H9 (cell line): ENCODE results near the gene LMCD1. TPM values are rescaled to one million over a fixed set of nuclear protein-coding genes. Genes with fewer than 3 reads are reported as not detected.

Source experiments
- DNase-seq: peaks from one replicate; pipeline ENCODE4 v3.0.0-alpha.2; 2017
- H2AFZ ChIP-seq: one replicate; pipeline ENCODE4 v1.6.1; 2013; ENCODE audit warnings: mild to moderate bottlenecking, low read length, control low read depth, moderate library complexity
- H2AK5ac ChIP-seq: 2 replicates; pipeline ENCODE4 v1.6.1; 2013; ENCODE audit warnings: low read length, control low read depth, mixed read lengths; ENCODE audit not compliant: insufficient read length
- H2BK120ac ChIP-seq: one replicate; pipeline ENCODE4 v1.6.1; 2013; ENCODE audit warnings: low read depth, mild to moderate bottlenecking, low read length, control low read depth, inconsistent platforms; ENCODE audit not compliant: poor library complexity, severe bottlenecking
- H2BK12ac ChIP-seq: 2 replicates; pipeline ENCODE4 v1.6.1; 2013; ENCODE audit warnings: low read length, control low read depth, mixed read lengths, low read depth; ENCODE audit not compliant: insufficient read length
- H2BK15ac ChIP-seq: 2 replicates; pipeline ENCODE4 v1.6.1; 2013; ENCODE audit warnings: low read depth, low read length, control low read depth
- H2BK20ac ChIP-seq: one replicate; pipeline ENCODE4 v1.6.1; 2013; ENCODE audit warnings: low read depth, mild to moderate bottlenecking, low read length, control low read depth, inconsistent platforms; ENCODE audit not compliant: poor library complexity, severe bottlenecking
- H2BK5ac ChIP-seq: 2 replicates; pipeline ENCODE4 v1.6.1; 2013; ENCODE audit warnings: low read length, control low read depth, mixed read lengths; ENCODE audit not compliant: insufficient read length
- H3K14ac ChIP-seq: 2 replicates; pipeline ENCODE4 v1.6.1; 2013; ENCODE audit warnings: low read length, control low read depth; ENCODE audit not compliant: insufficient read depth
- H3K18ac ChIP-seq: 2 replicates; pipeline ENCODE4 v1.6.1; 2013; ENCODE audit warnings: low read depth, mild to moderate bottlenecking, mixed read lengths, low read length, control low read depth; ENCODE audit not compliant: insufficient read length
- H3K23ac ChIP-seq: 2 replicates; pipeline ENCODE4 v1.6.1; 2013; ENCODE audit warnings: low read length, control low read depth, mixed read lengths, low read depth; ENCODE audit not compliant: insufficient read length
- H3K23me2 ChIP-seq: 2 replicates; pipeline ENCODE4 v1.6.1; 2013; ENCODE audit warnings: low read depth, mild to moderate bottlenecking, mixed read lengths, low read length, control low read depth; ENCODE audit not compliant: insufficient read length, poor library complexity, severe bottlenecking
- H3K27ac ChIP-seq: 2 replicates; pipeline ENCODE4 v1.5.1; 2013; ENCODE audit warnings: low read length, control low read depth, mixed read lengths, low read depth; ENCODE audit not compliant: insufficient read length
- H3K27me3 ChIP-seq: 2 replicates; pipeline ENCODE4 v1.6.1; 2013; ENCODE audit warnings: low read length, control low read depth, inconsistent platforms; ENCODE audit not compliant: insufficient read depth
- H3K4ac ChIP-seq: 2 replicates; pipeline ENCODE4 v1.6.1; 2013; ENCODE audit warnings: low read depth, mild to moderate bottlenecking, control low read depth, inconsistent platforms, low read length, moderate library complexity
- H3K4me1 ChIP-seq: 2 replicates; pipeline ENCODE4 v1.6.1; 2013; ENCODE audit warnings: low read length, control low read depth, inconsistent platforms; ENCODE audit not compliant: insufficient read depth
- H3K4me2 ChIP-seq: 2 replicates; pipeline ENCODE4 v1.6.1; 2013; ENCODE audit warnings: low read length, control low read depth, mixed read lengths; ENCODE audit not compliant: insufficient read length, insufficient read depth
- H3K56ac ChIP-seq: 2 replicates; pipeline ENCODE4 v1.6.1; 2013; ENCODE audit warnings: low read depth, mild to moderate bottlenecking, mixed read lengths, low read length, control low read depth; ENCODE audit not compliant: insufficient read length
- H3K79me1 ChIP-seq: 2 replicates; pipeline ENCODE4 v1.6.1; 2013; ENCODE audit warnings: low read depth, mild to moderate bottlenecking, moderate library complexity, low read length, control low read depth, inconsistent platforms; ENCODE audit not compliant: insufficient read depth, poor library complexity, severe bottlenecking
- H3K79me2 ChIP-seq: 2 replicates; pipeline ENCODE4 v1.6.1; 2013; ENCODE audit warnings: low read length, control low read depth, inconsistent platforms; ENCODE audit not compliant: insufficient read depth
- H3K9ac ChIP-seq: 2 replicates; pipeline ENCODE4 v1.6.1; 2013; ENCODE audit warnings: low read length, control low read depth, mixed read lengths; ENCODE audit not compliant: insufficient read length; ENCODE audit errors: extremely low read depth
- H3K9me3 ChIP-seq: one replicate; pipeline ENCODE4 v1.6.1; 2013; ENCODE audit warnings: low read depth, low read length, inconsistent platforms; ENCODE audit not compliant: control insufficient read depth
- H3T11ph ChIP-seq: one replicate; pipeline ENCODE4 v1.6.1; 2013; ENCODE audit warnings: mild to moderate bottlenecking, low read length, control low read depth, inconsistent platforms
- H4K20me1 ChIP-seq: one replicate; pipeline ENCODE4 v1.6.1; 2013; ENCODE audit not compliant: control insufficient read depth, insufficient read length, insufficient read depth
- H4K5ac ChIP-seq: 2 replicates; pipeline ENCODE4 v1.6.1; 2013; ENCODE audit warnings: low read depth, mild to moderate bottlenecking, mixed read lengths, low read length, control low read depth; ENCODE audit not compliant: insufficient read length
- H4K8ac ChIP-seq: replicated peaks from 2 replicates; pipeline ENCODE4 v1.6.1; 2013; ENCODE audit warnings: low read length, control low read depth, mixed read lengths, low read depth; ENCODE audit not compliant: insufficient read length
- H4K91ac ChIP-seq: 2 replicates; pipeline ENCODE4 v1.6.1; 2013; ENCODE audit warnings: low read depth, mild to moderate bottlenecking, moderate library complexity, mixed read lengths, low read length, control low read depth; ENCODE audit not compliant: insufficient read length
- H3K27ac Mint-ChIP-seq, 3 experiments: 2 replicates in 2 of 3; 3 replicates in 1 of 3; pipeline ENCODE4 v1.8.0; 2020 to 2021; ENCODE audit warnings: mixed read lengths in 3 of 3, mild to moderate bottlenecking in 1 of 3, moderate library complexity in 1 of 3
- H3K27me3 Mint-ChIP-seq: 2 replicates; pipeline ENCODE4 v1.8.0; 2021; ENCODE audit warnings: low read depth, mild to moderate bottlenecking, moderate library complexity, mixed read lengths
- H3K36me3 Mint-ChIP-seq, 3 experiments: 2 replicates in 2 of 3; 3 replicates in 1 of 3; pipeline ENCODE4 v1.8.0; 2020 to 2021; ENCODE audit warnings: low read depth in 3 of 3, mixed read lengths in 3 of 3; ENCODE audit not compliant: insufficient read depth in 1 of 3
- H3K4me1 Mint-ChIP-seq, 2 experiments: 2 replicates each; pipeline ENCODE4 v1.8.0; 2020; ENCODE audit warnings: mixed read lengths in 2 of 2
- H3K4me3 Mint-ChIP-seq, 2 experiments: 2 replicates in 1 of 2; 3 replicates in 1 of 2; pipeline ENCODE4 v1.8.0; 2020 to 2021; ENCODE audit warnings: mild to moderate bottlenecking in 2 of 2, mixed read lengths in 2 of 2, moderate library complexity in 1 of 2
- H3K9me3 Mint-ChIP-seq, 2 experiments: 2 replicates in 1 of 2; 3 replicates in 1 of 2; pipeline ENCODE4 v1.8.0; 2020; ENCODE audit warnings: mild to moderate bottlenecking in 2 of 2, mixed read lengths in 2 of 2, moderate library complexity in 1 of 2
- WGBS: extraction: QIAGEN DNeasy Blood & Tissue Kit; methylation state at CpG from one replicate; pipeline ENCODE4 v1.1.7; 2013; ENCODE audit warnings: missing lambda C conversion rate, low lambda C conversion rate, mixed read lengths; ENCODE audit not compliant: insufficient read length; ENCODE audit errors: extremely low coverage; 5-methylcytosine and 5-hydroxymethylcytosine counted together
- total RNA-seq: library from RNA; stranded (reverse); gene quantifications from 2 replicates; pipeline ENCODE4 v1.2.1, GENCODE V29; 2021
- TF ChIP-seq, protein P1 (sequence below): fragments of 200-600 bp; sonication (generic); conservative IDR thresholded peaks from 3 replicates; pipeline ENCODE4 v1.8.0; 2021; ENCODE audit warnings: antibody characterized with exemption, mild to moderate bottlenecking

LMCD1 gene
- total RNA-seq, 1 experiment from 2014 or later = 19.2 TPM

- WGBS = no CpG with 5 or more reads among the region's 5 CpGs
- Histone ChIP-seq H4K5ac (no peak overlapping the region), H4K91ac (no peak overlapping the region), H3K23ac (no peak overlapping the region), H2BK120ac (no peak overlapping the region), H3K18ac (no peak overlapping the region), H2BK20ac (no peak overlapping the region), H3K4ac (no peak overlapping the region), H2BK5ac (no peak overlapping the region), H3K79me2 (no peaks in the 10 kb centered on the region), H3T11ph (no peak overlapping the region), H4K20me1 (no peaks in the 10 kb centered on the region), H3K23me2 (no peaks in the 10 kb centered on the region), H2BK12ac (no peak overlapping the region), H2AFZ (no peak overlapping the region), H3K56ac (no peak overlapping the region), H3K27ac (no peak overlapping the region), H2AK5ac (no peak overlapping the region), H2BK15ac (no peak overlapping the region), H3K79me1 (no peaks in the 10 kb centered on the region), H3K4me2 (no peak overlapping the region), H3K4me1 (no peaks in the 10 kb centered on the region), H3K14ac (no peak overlapping the region), H3K27me3 (no peaks in the 10 kb centered on the region), H3K9me3 (no peaks in the 10 kb centered on the region), H3K9ac (no peak overlapping the region), H4K8ac (no peak overlapping the region)
- Mint-ChIP-seq H3K9me3 (no peaks in the 10 kb centered on the region), H3K4me1 (0 out of 4 replicates have a peak, but pooled peaks cover 2 to 8% of the 10 kb centered on the region in 2 experiments), H3K4me3 (no peak overlapping the region), H3K36me3 (no peaks in the 10 kb centered on the region), H3K27me3 (no peaks in the 10 kb centered on the region), H3K27ac (no peak overlapping the region)
- TF ChIP-seq, protein P1, sequence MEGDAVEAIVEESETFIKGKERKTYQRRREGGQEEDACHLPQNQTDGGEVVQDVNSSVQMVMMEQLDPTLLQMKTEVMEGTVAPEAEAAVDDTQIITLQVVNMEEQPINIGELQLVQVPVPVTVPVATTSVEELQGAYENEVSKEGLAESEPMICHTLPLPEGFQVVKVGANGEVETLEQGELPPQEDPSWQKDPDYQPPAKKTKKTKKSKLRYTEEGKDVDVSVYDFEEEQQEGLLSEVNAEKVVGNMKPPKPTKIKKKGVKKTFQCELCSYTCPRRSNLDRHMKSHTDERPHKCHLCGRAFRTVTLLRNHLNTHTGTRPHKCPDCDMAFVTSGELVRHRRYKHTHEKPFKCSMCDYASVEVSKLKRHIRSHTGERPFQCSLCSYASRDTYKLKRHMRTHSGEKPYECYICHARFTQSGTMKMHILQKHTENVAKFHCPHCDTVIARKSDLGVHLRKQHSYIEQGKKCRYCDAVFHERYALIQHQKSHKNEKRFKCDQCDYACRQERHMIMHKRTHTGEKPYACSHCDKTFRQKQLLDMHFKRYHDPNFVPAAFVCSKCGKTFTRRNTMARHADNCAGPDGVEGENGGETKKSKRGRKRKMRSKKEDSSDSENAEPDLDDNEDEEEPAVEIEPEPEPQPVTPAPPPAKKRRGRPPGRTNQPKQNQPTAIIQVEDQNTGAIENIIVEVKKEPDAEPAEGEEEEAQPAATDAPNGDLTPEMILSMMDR = no peak
- DNase-seq = no peak
Measured at GRCh38 chr3:8579096-8579495, 77.5 kb downstream of the LMCD1 start.
